Panc1 (cell line): ENCODE data around the gene FSTL1. TPM values are rescaled to one million over a fixed set of nuclear protein-coding genes. Genes with fewer than 3 reads are reported as not detected.

Experiments used
- ATAC-seq: fragments of 200-7000 bp; cut with Tn5 transposase; 2 replicates; pipeline ENCODE4 v1.9.1; 2020; ENCODE audit warnings: mild to moderate bottlenecking, moderate library complexity
- BruUV-seq: library from RNA; stranded (reverse); fragments of 400-500 nt; replicated peaks from 2 replicates; lab custom pipeline; 2021; lab: Mats Ljungman, UMichigan
- CTCF ChIA-PET: fragments of 300-600 bp; sonication (Branson Sonifier 250); formaldehyde crosslinking; loops from one replicate; lab custom pipeline; 2022; ENCODE audit warnings: antibody characterized with exemption; lab: Charles Lee
- POLR2A ChIA-PET: fragments of 300-600 bp; sonication (Branson Sonifier 250); formaldehyde crosslinking; loops from one replicate; lab custom pipeline; 2022; ENCODE audit warnings: antibody characterized with exemption; lab: Charles Lee
- DNase-seq: peaks from one replicate; pipeline ENCODE4 v3.0.0-alpha.2; 2010; ENCODE audit warnings: low read depth, low spot score
- H3K27ac ChIP-seq: 2 replicates; pipeline ENCODE4 v1.5.1; 2011; ENCODE audit warnings: mild to moderate bottlenecking, low read length, inconsistent platforms
- H3K27me3 ChIP-seq: fragments of 200-500 bp; sonication (Bioruptor generic); 2 replicates; pipeline ENCODE4 v1.6.0; 2014; ENCODE audit warnings: low read length, inconsistent platforms; ENCODE audit not compliant: control insufficient read depth, insufficient read depth
- H3K36me3 ChIP-seq: fragments of 200-500 bp; sonication (Bioruptor generic); 2 replicates; pipeline ENCODE4 v1.5.1; 2014; ENCODE audit warnings: inconsistent platforms, mild to moderate bottlenecking, low read length, moderate library complexity; ENCODE audit not compliant: control insufficient read depth, insufficient read depth
- H3K4me1 ChIP-seq: 2 replicates; pipeline ENCODE4 v1.5.1; 2011; ENCODE audit warnings: inconsistent platforms, mild to moderate bottlenecking, low read length, moderate library complexity; ENCODE audit not compliant: control insufficient read depth, insufficient read depth
- H3K4me3 ChIP-seq, 2 experiments: 2 replicates each; pipeline ENCODE4 v1.5.1; 2011 to 2012; ENCODE audit warnings: low read depth in 2 of 2, low read length in 2 of 2, mild to moderate bottlenecking in 2 of 2, inconsistent platforms in 1 of 2, moderate library complexity in 1 of 2
- H3K9me3 ChIP-seq: fragments of 200-500 bp; sonication (Bioruptor generic); 2 replicates; pipeline ENCODE4 v1.5.1; 2014; ENCODE audit warnings: low read depth, mild to moderate bottlenecking, inconsistent platforms, low read length, moderate library complexity; ENCODE audit not compliant: control insufficient read depth, insufficient read depth
- CTCF ChIP-seq: fragments of 450-650 bp; IDR thresholded peaks from 2 replicates; pipeline ENCODE4 v1.5.1; 2017; ENCODE audit warnings: mild to moderate bottlenecking
- POLR2AphosphoS5 ChIP-seq: IDR thresholded peaks from 2 replicates; pipeline ENCODE4 v1.6.1; 2012; ENCODE audit warnings: mild to moderate bottlenecking, low read depth, low read length, moderate library complexity
- REST ChIP-seq, 2 experiments: IDR thresholded peaks; 2 replicates each; pipeline ENCODE4 v1.6.1; 2011 to 2012; ENCODE audit warnings: low read depth in 2 of 2, control low read depth in 1 of 2, low read length in 1 of 2, mild to moderate bottlenecking in 1 of 2, moderate library complexity in 1 of 2; ENCODE audit not compliant: insufficient read depth in 1 of 2
- SIN3A ChIP-seq: IDR thresholded peaks from 2 replicates; pipeline ENCODE4 v1.6.1; 2012; ENCODE audit warnings: low read depth, mild to moderate bottlenecking, low read length, moderate library complexity, borderline replicate concordance; ENCODE audit not compliant: insufficient read depth
- TCF7L2 ChIP-seq: IDR thresholded peaks from 2 replicates; pipeline ENCODE4 v1.6.1; 2011; ENCODE audit warnings: mild to moderate bottlenecking, low read depth, low read length, inconsistent platforms
- in situ Hi-C: cut with HindIII; loops from 2 replicates; pipeline ENCODE4 v1.10.0; 2016; ENCODE audit warnings: low sequenced_read_pairs, low pct_unique_long_range_greater_than_20kb
- intact Hi-C: fragments of 100-400 bp; cut with micrococcal nuclease; formaldehyde crosslinking; loops from one replicate; pipeline ENCODE4 v1.10.0; 2022; ENCODE audit not compliant: unreplicated experiment
- total RNA-seq: library from RNA; stranded (reverse); gene quantifications from one replicate; pipeline ENCODE4 v1.2.1, GENCODE V29; 2021; ENCODE audit not compliant: unreplicated experiment

The FSTL1 gene
- total RNA-seq, 1 experiment from 2014 or later = 9.2 TPM

GRCh38 chr3:120472121-120472844, 21.5 kb upstream of the FSTL1 start:
- no peak for DNase-seq
- H3K27ac ChIP-seq = no peak overlapping the region
- CTCF ChIA-PET = no interaction called here

GRCh38 chr3:120471643-120472042, 20.9 kb upstream of the FSTL1 start:
- no peak overlapping the region for H3K4me3 ChIP-seq
- in situ Hi-C loops (no loop called here), intact Hi-C loops (no loop called here)
- no peaks in the 10 kb centered on the region for H3K36me3 ChIP-seq
- no peaks in the 10 kb centered on the region for H3K9me3 ChIP-seq
- TF ChIP-seq CTCF = no peak
- no peak for TF ChIP-seq POLR2AphosphoS5
- TF ChIP-seq REST (IDR thresholded peaks at IDR 0.05; ENCODE audit: insufficient read depth in 1 of 2, low read depth in 2 of 2, low read length in 1 of 2) = no peak
- TF ChIP-seq SIN3A = no peak
- TF ChIP-seq TCF7L2 = no peak
- ChIA-PET CTCF (no interaction called here), POLR2A (no interaction called here)
- no peaks in the 10 kb centered on the region for H3K4me1 ChIP-seq
- ATAC-seq (no peak), DNase-seq (no peak)
- H3K27me3 ChIP-seq = peaks cover 2% of the 10 kb centered on the region; the same call in 1 of the 2 replicates
- no TSS peak for BruUV-seq
- no peak overlapping the region for H3K27ac ChIP-seq

More at GRCh38 chr3:120472121-120472844, 21.5 kb upstream of the FSTL1 start:
- no peaks in the 10 kb centered on the region for H3K4me1 ChIP-seq
- H3K27me3 ChIP-seq = peaks cover 2% of the 10 kb centered on the region; the same call in 1 of the 2 replicates
- H3K9me3 ChIP-seq = no peaks in the 10 kb centered on the region
- no peaks in the 10 kb centered on the region for H3K36me3 ChIP-seq
- no TSS peak for BruUV-seq
- in situ Hi-C loops = no loop called here
- no peak for ATAC-seq
- POLR2A ChIA-PET = no interaction called here
- TF ChIP-seq TCF7L2 (no peak), SIN3A (no peak), CTCF (no peak), POLR2AphosphoS5 (no peak), REST (IDR thresholded peaks at IDR 0.05; ENCODE audit: insufficient read depth in 1 of 2, low read depth in 2 of 2, low read length in 1 of 2) (no peak)
- intact Hi-C loops = no loop called here
- no peak overlapping the region for H3K4me3 ChIP-seq
